Prostate gland (tissue), 2 donors: ENCODE results near the gene SLC1A7.

Source experiments
- CTCF ChIP-seq, 4 experiments: fragments of 200-600 bp in 2 of 4; fragments of 450-650 bp in 2 of 4; sonication (generic) in 2 of 4; IDR thresholded peaks; 1 replicate in 3 of 4; 2 replicates in 1 of 4; pipeline ENCODE4 v1.5.1; 2016 to 2019; ENCODE audit warnings: antibody characterized with exemption in 4 of 4, mild to moderate bottlenecking in 2 of 4, moderate library complexity in 2 of 4
- POLR2A ChIP-seq: fragments of 450-650 bp; IDR thresholded peaks from one replicate; pipeline ENCODE4 v1.6.1; 2016; ENCODE audit warnings: antibody characterized with exemption, mild to moderate bottlenecking
- POLR2AphosphoS5 ChIP-seq: sonication (generic); formaldehyde crosslinking; IDR thresholded peaks from one replicate; pipeline ENCODE4 v1.6.1; 2017; ENCODE audit warnings: antibody characterized with exemption

GRCh38 chr1:53087332-53088285, 54.8 kb downstream of the SLC1A7 start:
- TF ChIP-seq CTCF (IDR thresholded peaks at IDR 0.05) (no peak), POLR2AphosphoS5 (no peak), POLR2A (no peak)
